PFSK-1 (cell line): ENCODE data around the gene CAB39L.

ENCODE experiments used
- FOXP2 ChIP-seq: optimal IDR thresholded peaks from 2 replicates; pipeline ENCODE3; 2011; ENCODE audit warnings: borderline replicate concordance, control low read depth, inconsistent platforms; ENCODE audit not compliant: insufficient read depth; ENCODE audit errors: extremely low read length, extremely low read depth
- POLR2AphosphoS5 ChIP-seq: IDR thresholded peaks from 2 replicates; pipeline ENCODE4 v1.6.1; 2012; ENCODE audit warnings: low read depth, mild to moderate bottlenecking, control low read depth, low read length, moderate library complexity
- REST ChIP-seq, 2 experiments: IDR thresholded peaks; 2 replicates each; pipeline versions ENCODE4 v1.6.1 to v1.8.0; 2011 to 2012; ENCODE audit warnings: low read depth in 2 of 2, low read length in 2 of 2, control low read depth in 1 of 2, inconsistent platforms in 1 of 2, mild to moderate bottlenecking in 1 of 2, moderate library complexity in 1 of 2; ENCODE audit not compliant: insufficient read depth in 1 of 2
- SIN3A ChIP-seq: IDR thresholded peaks from 2 replicates; pipeline ENCODE4 v1.6.1; 2012; ENCODE audit warnings: mild to moderate bottlenecking, low read length, moderate library complexity, borderline replicate concordance; ENCODE audit not compliant: insufficient read depth
- TAF1 ChIP-seq: IDR thresholded peaks from 2 replicates; pipeline ENCODE4 v1.6.1; 2012; ENCODE audit warnings: low read length, control low read depth, borderline replicate concordance; ENCODE audit not compliant: insufficient read depth

- TF ChIP-seq POLR2AphosphoS5 (no peak), TAF1 (no peak), REST (IDR thresholded peaks at IDR 0.05; ENCODE audit: insufficient read depth in 1 of 2, low read depth in 2 of 2, low read length in 2 of 2) (no peak), SIN3A (no peak), FOXP2 (no peak)
These were observed 77.0 kb downstream of the CAB39L start for GRCh38 chr13:49366841-49367240.
